GM19395 (cell line): ENCODE results near the gene ACTR3C.
A peak's percentile ranks its signal among the peaks of the same experiment; 100 is the strongest.

Experiments used
- ATAC-seq: cut with Tn5 transposase; IDR thresholded peaks from one replicate; pipeline ENCODE4 v1.9.1; 2021; ENCODE audit warnings: mild to moderate bottlenecking, moderate library complexity; ENCODE audit not compliant: unreplicated experiment

The ACTR3C gene

GRCh38 chr7:150359622-150360362, 36.4 kb upstream of the ACTR3C start:
- no peak for ATAC-seq

DNA sequence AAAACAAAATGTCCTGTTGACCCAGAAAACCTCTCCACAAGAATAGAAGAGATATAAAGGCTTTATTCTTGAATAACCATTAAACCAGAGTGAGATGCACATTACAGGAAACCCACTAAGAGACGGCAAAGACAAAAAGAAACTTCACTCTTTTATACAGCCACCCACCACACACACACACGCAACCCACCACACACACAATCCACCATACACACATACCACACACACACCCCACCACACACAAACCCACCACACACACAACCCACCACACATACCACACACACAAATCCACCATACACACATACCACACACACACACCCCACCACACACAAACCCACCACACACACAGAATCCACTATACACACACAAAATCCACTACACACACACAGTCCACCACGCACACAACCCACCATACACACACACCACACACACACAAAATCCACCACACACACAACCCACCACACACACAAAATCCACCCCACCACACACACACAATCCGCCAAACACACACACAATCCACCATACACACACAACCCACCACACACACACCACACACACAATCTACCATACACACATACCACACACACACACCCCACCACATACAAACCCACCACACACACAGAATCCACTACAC, 35.8 kb upstream of the ACTR3C start:
- no peak for ATAC-seq

GRCh38 chr7:150358433-150358832, 35.1 kb upstream of the ACTR3C start:
- ATAC-seq = no peak

DNA sequence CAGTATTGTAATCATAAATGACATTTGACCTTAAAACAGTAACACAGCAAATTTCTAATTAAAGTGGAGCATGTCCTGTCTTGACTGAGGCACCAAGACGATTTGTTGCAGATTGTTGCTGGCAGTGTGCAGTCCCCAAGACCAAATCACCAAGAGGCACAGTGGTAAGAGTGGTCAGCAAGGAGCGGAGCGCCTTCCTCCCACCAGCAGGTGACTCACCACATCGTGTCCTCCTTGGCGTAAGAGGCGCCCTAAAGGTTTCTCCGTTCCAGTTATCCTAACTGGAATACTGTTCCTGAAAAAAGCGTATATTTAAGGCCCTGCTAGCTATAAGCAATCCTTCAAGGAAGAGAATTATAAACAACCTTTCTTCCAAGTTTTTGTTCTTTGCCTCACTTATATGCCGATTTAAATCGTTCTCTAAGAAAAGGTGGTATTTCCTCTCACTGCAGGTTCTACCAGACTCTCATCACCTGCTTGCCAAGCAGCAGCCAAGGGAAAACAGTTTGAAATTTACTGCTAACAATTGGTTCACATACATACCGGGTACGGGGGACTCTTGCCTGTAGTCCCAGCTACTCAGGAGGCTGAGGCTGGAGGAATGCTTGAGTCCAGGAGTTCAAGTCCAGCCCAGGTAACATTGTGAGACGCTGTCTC, 34.6 kb upstream of the ACTR3C start:
- peak; percentile 26 for ATAC-seq

- ATAC-seq = peak; percentile 73
Observed at GRCh38 chr7:150357270-150357669, 33.9 kb upstream of the ACTR3C start.

DNA sequence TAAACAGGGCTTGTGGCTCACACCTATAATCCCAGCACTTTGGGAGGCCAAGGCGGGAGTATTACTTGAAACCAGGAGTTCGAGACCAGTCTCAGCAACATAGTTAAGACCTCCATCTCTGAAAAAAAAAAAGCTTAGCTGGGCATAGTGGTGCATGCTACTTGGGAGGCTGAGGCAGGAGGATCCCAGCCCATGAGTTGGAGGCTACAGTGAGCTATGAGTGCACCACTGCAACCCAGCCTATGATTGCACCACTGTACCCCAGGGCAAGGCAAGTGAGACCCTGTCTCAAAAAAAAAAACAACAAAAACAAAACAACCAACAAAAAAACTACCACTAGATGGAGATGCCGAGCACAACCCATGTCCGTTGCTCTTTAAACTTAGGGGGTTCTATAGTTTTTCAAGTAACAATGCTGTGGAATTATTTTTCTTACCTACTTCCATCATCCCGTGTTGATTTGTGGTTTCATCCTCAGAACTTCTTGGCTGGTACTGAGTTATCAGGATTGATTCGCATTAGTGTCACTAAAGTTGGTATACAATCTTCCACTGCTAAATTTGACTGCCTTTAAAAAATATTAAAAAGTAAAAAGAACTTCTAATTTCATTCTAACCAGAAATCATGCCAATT, 33.0 kb upstream of the ACTR3C start:
- ATAC-seq = no peak

GRCh38 chr7:150355666-150356059, 32.3 kb upstream of the ACTR3C start:
- no peak for ATAC-seq

DNA sequence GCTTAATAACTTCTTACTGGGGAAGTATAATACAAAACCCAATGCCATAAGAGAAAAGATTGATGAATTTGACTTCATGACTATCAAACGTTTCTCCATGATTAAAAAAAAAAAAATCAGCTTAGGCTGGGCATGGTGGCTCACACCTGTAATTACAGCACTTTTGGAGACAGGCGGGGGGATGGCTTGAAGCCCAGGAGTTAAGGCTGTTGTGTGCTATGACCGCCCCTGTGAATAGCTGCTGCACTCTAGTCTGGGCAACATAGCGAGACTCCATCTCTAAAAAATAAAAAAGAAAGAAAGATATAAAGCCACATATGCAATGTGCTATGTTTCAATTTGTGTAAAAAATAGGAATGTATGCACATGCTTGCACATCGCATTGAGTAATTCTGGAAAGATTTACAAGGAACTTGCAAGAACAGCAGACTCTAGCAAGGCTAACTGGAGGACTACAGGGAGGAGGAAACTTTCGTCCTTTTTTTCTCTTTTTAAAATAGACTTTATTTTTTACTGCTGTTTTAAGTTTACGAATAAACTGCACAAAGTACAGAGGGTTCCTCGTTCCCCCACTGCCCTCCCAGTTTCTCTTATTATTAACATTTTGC, 28.3 kb upstream of the ACTR3C start:
- ATAC-seq = no peak

GRCh38 chr7:150346922-150347321, 23.6 kb upstream of the ACTR3C start:
- no peak for ATAC-seq

- no peak for ATAC-seq
Observed at GRCh38 chr7:150345012-150345411, 21.7 kb upstream of the ACTR3C start.

- no peak for ATAC-seq
Observed at GRCh38 chr7:150344299-150344698, 21.0 kb upstream of the ACTR3C start.

- ATAC-seq = no peak
Observed at GRCh38 chr7:150343225-150343624, 19.9 kb upstream of the ACTR3C start.

- no peak for ATAC-seq
Observed at GRCh38 chr7:150342121-150342408, 18.7 kb upstream of the ACTR3C start.

- no peak for ATAC-seq
Observed at GRCh38 chr7:150341263-150342120, 18.1 kb upstream of the ACTR3C start, which contains the start of gene RARRES2. TSS of gene RARRES2 (minus strand) at chr7:150341629. CDS start at chr7:150340609, 1,020 bp downstream.

- ATAC-seq = no peak
Observed at GRCh38 chr7:150340875-150341262, 17.5 kb upstream of the ACTR3C start.

- no peak for ATAC-seq
Observed at GRCh38 chr7:150340024-150340749, 16.8 kb upstream of the ACTR3C start.

DNA sequence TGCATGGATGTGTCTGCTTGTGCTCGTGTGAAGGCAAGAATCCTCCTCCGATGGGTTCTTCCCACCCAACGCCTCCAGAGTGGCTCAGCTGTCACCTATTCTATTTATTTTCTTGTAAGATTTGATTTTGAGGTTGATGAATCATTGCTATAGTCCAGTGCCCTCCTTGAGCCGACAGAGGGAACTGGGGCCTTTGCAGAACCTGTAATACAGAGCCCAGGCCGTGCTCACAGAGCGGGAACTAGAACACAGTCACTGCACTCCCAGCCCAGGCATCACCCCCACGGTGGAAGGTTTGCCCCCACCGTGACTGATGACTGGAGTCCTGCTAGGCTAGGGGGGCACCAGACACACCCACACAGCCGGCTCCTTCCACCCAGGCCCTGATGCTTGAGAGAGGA, 16.1 kb upstream of the ACTR3C start:
- no peak for ATAC-seq

- no peak for ATAC-seq
Observed at GRCh38 chr7:150338166-150338829, 15.0 kb upstream of the ACTR3C start.

DNA sequence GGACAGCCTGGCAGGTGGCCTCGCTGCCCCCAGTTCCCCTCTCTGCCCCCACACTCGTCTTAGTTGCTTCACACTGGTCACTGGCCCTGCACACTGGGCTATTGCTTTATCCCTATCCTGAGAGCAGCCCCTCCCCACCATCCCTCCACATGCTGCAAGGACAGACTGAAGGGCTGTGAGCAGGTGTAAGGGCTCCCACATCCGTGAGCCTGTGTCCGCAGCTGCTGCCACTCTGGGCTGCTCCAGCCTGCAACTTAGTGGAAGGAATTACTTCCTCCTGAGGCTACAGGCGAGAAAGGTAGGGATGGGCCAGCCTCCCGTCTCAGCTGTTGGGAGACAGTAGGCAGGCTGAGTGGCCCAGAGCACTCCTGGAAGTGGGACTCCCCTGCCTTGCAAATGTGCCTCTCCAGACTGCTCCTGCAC, 14.3 kb upstream of the ACTR3C start:
- ATAC-seq = no peak
